ENCODE data around the gene ANKLE2.
A peak's percentile ranks its signal among the peaks of the same experiment; 100 is the strongest.
"Not testable (repeated sequence)": the region's sequence is repeated elsewhere in the genome, so short reads cannot be mapped to it uniquely, and the experiment has no call there.

The ANKLE2 gene

DNA sequence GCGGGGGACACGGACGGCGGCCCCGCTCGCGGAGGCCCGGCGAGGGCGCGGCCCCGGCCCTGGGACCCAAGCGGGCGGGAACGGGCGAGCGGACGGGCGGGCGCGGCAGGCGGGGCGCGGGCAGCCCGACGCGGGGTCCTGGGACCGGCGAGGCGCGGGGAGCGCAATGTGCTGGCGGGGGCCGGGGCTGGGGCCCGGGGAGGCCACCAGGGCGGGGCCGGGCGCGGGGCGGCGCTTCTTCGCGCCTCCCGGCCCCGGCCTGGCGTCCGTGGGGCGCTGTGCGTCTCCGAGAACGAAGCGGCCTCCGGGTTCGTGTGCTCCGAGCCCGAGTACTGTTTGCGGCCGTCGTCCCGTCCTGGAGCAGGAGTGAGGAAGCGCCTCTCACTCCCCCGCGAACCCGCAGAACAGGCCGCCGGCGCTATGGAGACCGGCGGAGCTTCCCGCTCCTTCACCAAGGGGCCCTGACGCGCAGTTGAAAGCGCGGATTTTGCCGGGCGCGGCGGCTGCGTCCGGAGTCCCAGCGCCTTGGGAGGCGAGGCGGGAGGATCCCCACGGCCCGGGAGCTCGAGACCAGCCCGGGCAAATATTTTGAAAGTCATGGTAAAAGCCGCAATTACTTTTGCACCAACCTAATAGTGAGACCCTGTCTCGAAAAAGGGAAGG, 420 bp upstream of the ANKLE2 start:
- TF ChIP-seq FOXM1 (IDR thresholded peaks at IDR 0.05; ENCODE audit: borderline replicate concordance) (peak; percentile 15; the same call in 1 of the 2 replicates), LEF1 (IDR thresholded peaks at IDR 0.05; ENCODE audit: borderline replicate concordance) (peak; percentile 17; the same call in 1 of the 2 replicates), ZNF384 (IDR thresholded peaks at IDR 0.05) (no peak), L3MBTL2 (conservative IDR thresholded peaks at IDR 0.05) (peak; percentile 73), SP1 (IDR thresholded peaks at IDR 0.05) (no peak), BHLHE40 (IDR thresholded peaks at IDR 0.05; ENCODE audit: borderline replicate concordance) (no peak), ARNT (IDR thresholded peaks at IDR 0.05) (0 out of 2 replicates have a peak, but pooled peaks have one; percentile 46), FOXA1 (IDR thresholded peaks at IDR 0.05) (no peak), ELF4 (IDR thresholded peaks at IDR 0.05) (peak; percentile 89), SUZ12 (IDR thresholded peaks at IDR 0.05) (no peak), HDGF (IDR thresholded peaks at IDR 0.05; ENCODE audit: borderline replicate concordance) (no peak), TARDBP (IDR thresholded peaks at IDR 0.05) (no peak), CTBP1 (IDR thresholded peaks at IDR 0.05; ENCODE audit: borderline replicate concordance) (no peak), NFRKB (IDR thresholded peaks at IDR 0.05) (no peak), FOXK2 (IDR thresholded peaks at IDR 0.05) (no peak)
- TF ChIP-seq, protein P1, sequence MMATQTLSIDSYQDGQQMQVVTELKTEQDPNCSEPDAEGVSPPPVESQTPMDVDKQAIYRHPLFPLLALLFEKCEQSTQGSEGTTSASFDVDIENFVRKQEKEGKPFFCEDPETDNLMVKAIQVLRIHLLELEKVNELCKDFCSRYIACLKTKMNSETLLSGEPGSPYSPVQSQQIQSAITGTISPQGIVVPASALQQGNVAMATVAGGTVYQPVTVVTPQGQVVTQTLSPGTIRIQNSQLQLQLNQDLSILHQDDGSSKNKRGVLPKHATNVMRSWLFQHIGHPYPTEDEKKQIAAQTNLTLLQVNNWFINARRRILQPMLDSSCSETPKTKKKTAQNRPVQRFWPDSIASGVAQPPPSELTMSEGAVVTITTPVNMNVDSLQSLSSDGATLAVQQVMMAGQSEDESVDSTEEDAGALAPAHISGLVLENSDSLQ (IDR thresholded peaks at IDR 0.05): no peak
- DNase-seq (ENCODE audit: extremely low spot score): peak; percentile 93
- ChIA-PET POLR2A (interaction anchor here (1.0 kb wide), 1 partner anchor 12 kb away, joined by 3 read pairs; no protein-coding TSS in a partner anchor), CTCF (no interaction called here)

DNA sequence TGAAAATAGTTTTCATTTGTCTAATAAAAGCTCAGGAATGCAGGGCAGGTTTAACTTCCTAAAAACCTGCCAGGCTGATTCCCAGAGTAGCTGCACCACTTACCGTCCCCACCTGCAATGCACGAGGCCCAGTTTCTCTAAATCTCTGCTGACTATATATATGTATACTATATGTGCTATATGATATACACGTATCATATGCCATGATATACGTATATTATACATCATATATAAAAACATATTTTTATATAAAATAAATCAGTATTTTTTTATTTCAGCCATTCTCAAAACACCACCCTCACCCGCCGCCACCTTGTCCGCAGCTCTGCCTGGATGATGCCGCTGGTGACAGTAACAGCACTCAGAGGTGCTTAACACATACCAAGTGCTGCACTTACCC, 2.3 kb downstream of the ANKLE2 start:
- TF ChIP-seq ELF4 (IDR thresholded peaks at IDR 0.05) (no peak), BHLHE40 (IDR thresholded peaks at IDR 0.05; ENCODE audit: borderline replicate concordance) (no peak), L3MBTL2 (conservative IDR thresholded peaks at IDR 0.05) (no peak), FOXM1 (IDR thresholded peaks at IDR 0.05; ENCODE audit: borderline replicate concordance) (no peak), SUZ12 (IDR thresholded peaks at IDR 0.05) (no peak), FOXA1 (IDR thresholded peaks at IDR 0.05) (no peak), TARDBP (IDR thresholded peaks at IDR 0.05) (no peak), FOXK2 (IDR thresholded peaks at IDR 0.05) (no peak), NFRKB (IDR thresholded peaks at IDR 0.05) (no peak), HDGF (IDR thresholded peaks at IDR 0.05; ENCODE audit: borderline replicate concordance) (no peak), ARNT (IDR thresholded peaks at IDR 0.05) (no peak)
- TF ChIP-seq, protein P1 (IDR thresholded peaks at IDR 0.05): no peak
- DNase-seq (ENCODE audit: extremely low spot score): no peak
- CTCF ChIA-PET: no interaction called here
- POLR2A ChIA-PET: no interaction called here

DNA sequence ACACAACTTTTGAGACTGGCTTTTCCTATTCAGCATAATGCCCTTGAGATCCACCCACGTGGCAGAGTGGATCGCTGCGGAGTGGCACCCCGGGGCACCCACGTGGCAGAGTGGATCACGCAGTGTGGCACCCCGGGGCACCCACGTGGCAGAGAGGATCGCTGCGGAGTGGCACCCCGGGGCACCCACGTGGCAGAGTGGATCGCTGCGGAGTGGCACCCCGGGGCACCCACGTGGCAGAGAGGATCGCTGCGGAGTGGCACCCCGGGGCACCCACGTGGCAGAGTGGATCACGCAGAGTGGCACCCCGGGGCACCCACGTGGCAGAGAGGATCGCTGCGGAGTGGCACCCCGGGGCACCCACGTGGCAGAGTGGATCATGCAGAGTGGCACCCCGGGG, 2.8 kb downstream of the ANKLE2 start:
- POLR2A ChIA-PET; DNase-seq (ENCODE audit: extremely low spot score): not testable (repeated sequence)
- CTCF ChIA-PET: interaction anchor here (1.2 kb wide), 1 partner anchor 17 kb away, joined by 3 read pairs; no protein-coding TSS in a partner anchor

DNA sequence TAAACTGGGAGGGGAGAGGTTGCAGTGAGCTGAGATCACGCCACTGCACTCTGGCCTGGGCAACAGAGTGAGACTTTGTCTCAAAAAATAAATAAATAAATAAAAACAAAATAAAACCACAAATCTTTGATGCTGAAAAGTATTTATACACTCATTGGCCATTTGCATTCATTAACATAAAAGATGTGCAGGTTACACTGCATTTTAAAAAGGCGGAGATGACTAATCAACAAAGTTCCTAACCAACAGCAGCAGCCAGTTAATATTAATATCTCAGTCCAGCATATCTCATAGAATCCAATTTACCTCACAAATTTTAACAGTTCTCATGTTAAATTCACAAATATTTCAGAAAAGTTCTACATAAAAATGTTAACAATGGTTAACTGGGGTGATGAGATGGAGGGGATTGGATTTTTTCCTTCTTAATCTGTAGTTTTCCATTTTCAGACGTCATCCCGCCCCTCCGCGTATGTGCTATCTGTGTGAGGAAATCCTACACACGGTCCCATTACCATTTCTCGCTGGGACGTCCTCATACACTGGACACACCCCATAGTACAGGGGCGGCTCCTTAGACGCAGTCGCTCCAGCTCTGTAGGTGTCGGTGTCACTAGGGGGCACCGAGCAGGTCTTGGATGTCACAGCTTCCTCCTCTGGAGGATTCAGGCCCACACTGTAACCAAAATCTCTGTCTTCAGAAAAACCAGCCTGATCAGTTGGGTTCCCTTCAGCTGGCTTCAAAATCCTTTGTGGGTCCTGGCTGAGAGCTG, 7.3 kb downstream of the ANKLE2 start:
- ChIA-PET CTCF (interaction anchor here (0.6 kb wide), 1 partner anchor 107 kb away, joined by 3 read pairs; no protein-coding TSS in a partner anchor), POLR2A (no interaction called here)
- TF ChIP-seq FOXK2 (IDR thresholded peaks at IDR 0.05) (no peak), L3MBTL2 (conservative IDR thresholded peaks at IDR 0.05) (no peak), SP1 (IDR thresholded peaks at IDR 0.05) (no peak), BHLHE40 (IDR thresholded peaks at IDR 0.05; ENCODE audit: borderline replicate concordance) (no peak), ARNT (IDR thresholded peaks at IDR 0.05) (no peak), SUZ12 (IDR thresholded peaks at IDR 0.05) (no peak), NFRKB (IDR thresholded peaks at IDR 0.05) (no peak), TARDBP (IDR thresholded peaks at IDR 0.05) (no peak)

DNA sequence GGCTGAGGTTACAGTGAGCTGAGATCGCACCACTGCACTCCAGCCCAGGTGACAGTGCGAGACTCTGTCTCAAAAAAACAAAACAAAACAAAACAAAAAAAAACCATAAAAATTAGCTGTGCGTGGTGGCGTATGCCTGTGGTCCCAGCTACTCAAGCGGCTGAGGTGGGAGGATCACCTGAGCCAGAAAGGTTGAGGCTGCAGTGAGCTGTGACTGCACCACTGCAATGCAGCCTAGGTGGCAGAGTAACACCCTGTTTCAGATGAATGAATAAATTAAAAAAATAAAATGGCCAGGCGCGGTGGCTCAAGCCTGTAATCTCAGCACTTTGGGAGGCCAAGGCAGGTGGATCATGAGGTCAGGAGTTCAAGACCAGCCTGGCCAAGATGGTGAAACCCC, 8.0 kb downstream of the ANKLE2 start:
- DNase-seq (ENCODE audit: extremely low spot score); CTCF ChIA-PET; POLR2A ChIA-PET: not testable (repeated sequence)

More for the DNA sequence above, 7.3 kb downstream of the ANKLE2 start:
- no peak for DNase-seq (ENCODE audit: extremely low spot score)

DNA sequence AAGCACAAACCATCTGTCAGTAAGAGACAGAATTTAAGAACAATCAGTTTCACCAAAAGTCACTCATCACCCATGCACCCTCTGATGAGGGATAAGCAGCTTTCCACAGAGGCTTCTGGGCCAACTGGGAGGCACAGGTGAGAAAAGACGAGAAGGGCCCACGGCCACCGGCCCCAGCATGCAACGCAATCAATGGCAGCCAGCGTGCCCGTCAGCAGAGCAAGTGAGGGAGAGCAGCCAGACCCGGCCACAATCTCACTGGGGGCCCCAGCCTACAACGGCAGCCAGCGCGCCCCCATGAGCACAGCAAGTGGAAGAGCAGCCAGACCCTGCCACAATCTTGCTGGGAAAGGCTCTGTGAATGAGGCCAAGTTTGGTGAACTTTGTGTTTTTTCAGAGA, 13.3 kb downstream of the ANKLE2 start:
- DNase-seq (ENCODE audit: extremely low spot score): no peak
- TF ChIP-seq LEF1 (IDR thresholded peaks at IDR 0.05; ENCODE audit: borderline replicate concordance): no peak
- POLR2A ChIA-PET: interaction anchor here (1.0 kb wide), 1 partner anchor 12 kb away, joined by 3 read pairs; no protein-coding TSS in a partner anchor
- CTCF ChIA-PET: no interaction called here

DNA sequence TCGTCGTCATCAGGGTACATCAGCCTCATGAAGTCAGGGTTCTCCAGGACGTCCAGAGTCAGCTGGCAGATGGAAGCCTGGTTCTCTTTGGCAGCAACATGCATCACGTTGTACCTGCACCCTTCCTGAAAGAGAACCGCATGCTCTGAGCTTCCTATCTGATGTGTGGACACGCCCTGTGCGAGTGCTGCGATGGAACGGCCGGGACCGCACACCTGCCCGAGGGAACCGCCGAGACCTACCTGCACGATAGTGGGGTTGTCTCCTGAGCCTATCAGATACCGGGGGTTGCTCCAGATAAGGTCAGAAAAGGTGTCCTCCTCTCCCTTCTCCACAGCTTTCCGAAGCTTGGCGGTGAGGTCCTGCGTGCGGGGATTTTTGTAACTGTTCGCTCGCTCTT, 13.7 kb downstream of the ANKLE2 start:
- POLR2A ChIA-PET: no interaction called here
- TF ChIP-seq CTBP1 (IDR thresholded peaks at IDR 0.05; ENCODE audit: borderline replicate concordance) (no peak), ELF4 (IDR thresholded peaks at IDR 0.05) (no peak), L3MBTL2 (conservative IDR thresholded peaks at IDR 0.05) (no peak), HDGF (IDR thresholded peaks at IDR 0.05; ENCODE audit: borderline replicate concordance) (no peak), ARNT (IDR thresholded peaks at IDR 0.05) (no peak), FOXK2 (IDR thresholded peaks at IDR 0.05) (no peak), BHLHE40 (IDR thresholded peaks at IDR 0.05; ENCODE audit: borderline replicate concordance) (no peak), LEF1 (IDR thresholded peaks at IDR 0.05; ENCODE audit: borderline replicate concordance) (no peak), FOXM1 (IDR thresholded peaks at IDR 0.05; ENCODE audit: borderline replicate concordance) (no peak), FOXA1 (IDR thresholded peaks at IDR 0.05) (no peak), ZNF384 (IDR thresholded peaks at IDR 0.05) (no peak), NFRKB (IDR thresholded peaks at IDR 0.05) (no peak), TARDBP (IDR thresholded peaks at IDR 0.05) (no peak), SUZ12 (IDR thresholded peaks at IDR 0.05) (no peak), SP1 (IDR thresholded peaks at IDR 0.05) (no peak)
- TF ChIP-seq, protein P1 (IDR thresholded peaks at IDR 0.05): no peak
- no peak for DNase-seq (ENCODE audit: extremely low spot score)
- CTCF ChIA-PET: no interaction called here
